H1 (cell line): ENCODE results near the gene ACAA1. TPM values are rescaled to one million over a fixed set of nuclear protein-coding genes. Genes with fewer than 3 reads are reported as not detected.

Experiments used
- CTBP2 ChIP-seq: IDR thresholded peaks from 2 replicates; pipeline ENCODE4 v1.7.0; 2011; ENCODE audit warnings: borderline replicate concordance, mild to moderate bottlenecking, moderate library complexity, mixed read lengths, low read length; ENCODE audit not compliant: insufficient read depth, insufficient read length
- GABPA ChIP-seq: IDR thresholded peaks from 2 replicates; pipeline ENCODE4 v1.6.1; 2011; ENCODE audit warnings: mild to moderate bottlenecking, low read length, moderate library complexity, borderline replicate concordance; ENCODE audit not compliant: insufficient read depth
- PHF8 ChIP-seq: fragments of 200-600 bp; sonication (generic); conservative IDR thresholded peaks from 2 replicates; pipeline ENCODE4 v1.7.1; 2012; ENCODE audit warnings: low read depth, mild to moderate bottlenecking, inconsistent platforms, low read length, moderate library complexity
- RAD21 ChIP-seq, 2 experiments: IDR thresholded peaks in 1 of 2; conservative IDR thresholded peaks in 1 of 2; 2 replicates each; pipeline ENCODE4 v1.6.1; 2011; ENCODE audit warnings: low read depth in 2 of 2, low read length in 2 of 2, improper control_type of control experiment in 1 of 2, inconsistent platforms in 1 of 2, mild to moderate bottlenecking in 1 of 2, moderate library complexity in 1 of 2
- RXRA ChIP-seq: IDR thresholded peaks from 2 replicates; pipeline ENCODE4 v1.6.1; 2011; ENCODE audit warnings: low read depth, mild to moderate bottlenecking, low read length, moderate library complexity; ENCODE audit not compliant: insufficient read depth
- TBP ChIP-seq: IDR thresholded peaks from 2 replicates; pipeline ENCODE4 v1.6.1; 2011; ENCODE audit warnings: low read depth, low read length, improper control_type of control experiment
- TEAD4 ChIP-seq: IDR thresholded peaks from 2 replicates; pipeline ENCODE4 v1.6.1; 2012; ENCODE audit warnings: low read depth, low read length, inconsistent platforms, mixed read lengths
- polyA plus RNA-seq, 7 experiments: library from polyadenylated mRNA; depleted of rRNA in 3 of 7; stranded (reverse) in 5 of 7; unstranded in 2 of 7; fragments of >200 nt in 5 of 7; fragments of 200-250 nt in 2 of 7; gene quantifications; 1 replicate in 5 of 7; 2 replicates in 1 of 7; 4 replicates in 1 of 7; pipeline versions ENCODE4 v1.2.1 to v1.2.3, GENCODE V29; 2011 to 2013; ENCODE audit warnings: missing spikeins in 2 of 7, mixed read lengths in 2 of 7
- total RNA-seq: library from RNA; stranded (reverse); fragmentation: NEBNext Ultra II Directional; extraction: Animal tissue kit (Norgen Biotek cat#: 25700); gene quantifications from 2 replicates; pipeline ENCODE4 v1.2.1, GENCODE V29; 2021

ACAA1 gene
- total and polyA plus RNA-seq, 2 of the 8 experiments (the other 6 are each of a cell fraction or from before 2014, with no cell fraction given) = 23.1 to 34.8 TPM

GRCh38 chr3:38121832-38122461 lies 15.0 kb downstream of the ACAA1 start (continued):
- TF ChIP-seq TBP = no peak
- no peak for TF ChIP-seq PHF8
- no peak for TF ChIP-seq RXRA
- no peak for TF ChIP-seq CTBP2
- no peak for TF ChIP-seq TEAD4
- TF ChIP-seq GABPA = no peak
- TF ChIP-seq RAD21 (IDR thresholded peaks at IDR 0.05 in 1 of 2, conservative IDR thresholded peaks at IDR 0.05 in 1 of 2; ENCODE audit: low read depth in 2 of 2, low read length in 2 of 2) = no peak
